Brain microvascular endothelial cell (primary cell): ENCODE measurements around the gene ZNF107.

Source experiments
- DNase-seq: peaks from one replicate; pipeline ENCODE4 v3.0.0-alpha.2; 2020
- H3K27ac ChIP-seq: fragments of 250-450 bp; sonication (Bioruptor Pico); 2 replicates; pipeline ENCODE4 v1.5.1; 2020; ENCODE audit warnings: mild to moderate bottlenecking, moderate library complexity
- H3K27me3 ChIP-seq: fragments of 250-450 bp; sonication (Bioruptor Pico); replicated peaks from 2 replicates; pipeline ENCODE4 v1.5.1; 2020; ENCODE audit warnings: mild to moderate bottlenecking
- H3K36me3 ChIP-seq: fragments of 250-450 bp; sonication (Bioruptor Pico); replicated peaks from 2 replicates; pipeline ENCODE4 v1.5.1; 2020; ENCODE audit warnings: mild to moderate bottlenecking
- H3K4me3 ChIP-seq: 2 replicates; pipeline ENCODE4 v1.5.1; 2011; ENCODE audit warnings: low read depth, mild to moderate bottlenecking, control low read depth, low read length, moderate library complexity
- in situ Hi-C: cut with HindIII; loops from 2 replicates; pipeline ENCODE4 v1.10.0; 2017; ENCODE audit warnings: low sequenced_read_pairs, low pct_ligation_motif_present
- TF ChIP-seq, protein P1 (sequence below): IDR thresholded peaks from 2 replicates; pipeline ENCODE4 v1.5.1; 2011; ENCODE audit warnings: low read depth, mild to moderate bottlenecking, moderate library complexity, low read length, control low read depth, inconsistent platforms; ENCODE audit errors: missing control alignments

The ZNF107 gene

DNA sequence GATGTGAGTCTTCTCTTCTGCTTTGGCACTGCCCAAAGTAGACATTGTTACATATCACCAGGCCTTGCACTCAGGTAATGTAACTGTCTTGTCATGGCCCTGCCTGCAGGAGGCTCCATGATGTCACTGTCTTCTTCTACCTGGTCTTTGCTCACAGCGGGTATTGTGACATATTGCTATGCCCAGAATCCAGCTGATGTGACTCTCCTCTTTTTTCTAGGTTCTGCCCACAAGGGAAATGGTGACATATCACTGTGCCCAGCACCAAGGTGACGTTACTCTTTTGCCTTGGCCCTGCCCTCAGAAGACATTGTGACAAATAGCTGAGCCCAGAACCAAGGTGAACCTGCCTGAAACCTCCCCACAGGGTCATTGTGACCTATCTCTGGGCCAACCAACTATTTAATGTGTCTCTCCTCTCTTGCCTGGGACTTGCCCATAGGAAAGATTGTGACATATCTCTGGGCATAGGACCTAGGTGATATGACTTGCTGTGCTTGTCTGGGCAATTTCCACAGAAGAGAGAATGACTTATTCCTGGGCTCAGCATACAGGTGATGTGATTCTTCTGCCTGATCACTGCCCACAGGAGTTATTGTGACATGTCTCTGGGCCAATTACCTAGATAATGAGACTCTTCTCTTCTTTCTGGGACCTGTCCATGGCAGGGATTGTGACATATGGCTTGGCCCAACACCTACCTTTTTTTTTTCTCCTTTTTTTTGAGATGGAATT is 26.5 kb upstream of the ZNF107 start:
- DNase-seq = no peak
- Histone ChIP-seq H3K4me3 (no peak overlapping the region), H3K27ac (no peak overlapping the region), H3K27me3 (no peaks in the 10 kb centered on the region), H3K36me3 (no peaks in the 10 kb centered on the region)
- TF ChIP-seq, protein P1, sequence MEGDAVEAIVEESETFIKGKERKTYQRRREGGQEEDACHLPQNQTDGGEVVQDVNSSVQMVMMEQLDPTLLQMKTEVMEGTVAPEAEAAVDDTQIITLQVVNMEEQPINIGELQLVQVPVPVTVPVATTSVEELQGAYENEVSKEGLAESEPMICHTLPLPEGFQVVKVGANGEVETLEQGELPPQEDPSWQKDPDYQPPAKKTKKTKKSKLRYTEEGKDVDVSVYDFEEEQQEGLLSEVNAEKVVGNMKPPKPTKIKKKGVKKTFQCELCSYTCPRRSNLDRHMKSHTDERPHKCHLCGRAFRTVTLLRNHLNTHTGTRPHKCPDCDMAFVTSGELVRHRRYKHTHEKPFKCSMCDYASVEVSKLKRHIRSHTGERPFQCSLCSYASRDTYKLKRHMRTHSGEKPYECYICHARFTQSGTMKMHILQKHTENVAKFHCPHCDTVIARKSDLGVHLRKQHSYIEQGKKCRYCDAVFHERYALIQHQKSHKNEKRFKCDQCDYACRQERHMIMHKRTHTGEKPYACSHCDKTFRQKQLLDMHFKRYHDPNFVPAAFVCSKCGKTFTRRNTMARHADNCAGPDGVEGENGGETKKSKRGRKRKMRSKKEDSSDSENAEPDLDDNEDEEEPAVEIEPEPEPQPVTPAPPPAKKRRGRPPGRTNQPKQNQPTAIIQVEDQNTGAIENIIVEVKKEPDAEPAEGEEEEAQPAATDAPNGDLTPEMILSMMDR = no peak
- in situ Hi-C loops = no loop called here

DNA sequence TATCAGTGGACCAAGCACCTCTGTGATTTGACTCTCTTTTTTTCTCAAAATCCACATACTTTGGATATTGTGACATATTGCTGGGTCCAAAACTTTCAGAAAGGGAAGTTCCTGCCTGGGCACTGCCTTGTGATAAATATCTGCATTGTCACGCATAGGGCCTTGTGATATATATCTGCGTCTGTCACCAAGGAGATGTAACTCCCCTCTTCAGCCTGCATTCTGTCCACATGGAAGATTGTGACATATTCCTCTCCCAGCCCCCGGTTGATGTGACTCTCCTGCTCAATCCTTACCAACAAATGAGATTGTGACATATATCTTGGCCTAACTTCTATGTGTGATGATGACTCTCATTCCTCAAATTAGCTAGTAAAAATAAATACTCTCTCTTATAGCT is 25.4 kb upstream of the ZNF107 start:
- Histone ChIP-seq H3K27ac (no peak overlapping the region), H3K27me3 (no peaks in the 10 kb centered on the region), H3K4me3 (no peak overlapping the region), H3K36me3 (no peaks in the 10 kb centered on the region)
- no peak for DNase-seq
- in situ Hi-C loops = no loop called here
- TF ChIP-seq, protein P1 = no peak

DNA sequence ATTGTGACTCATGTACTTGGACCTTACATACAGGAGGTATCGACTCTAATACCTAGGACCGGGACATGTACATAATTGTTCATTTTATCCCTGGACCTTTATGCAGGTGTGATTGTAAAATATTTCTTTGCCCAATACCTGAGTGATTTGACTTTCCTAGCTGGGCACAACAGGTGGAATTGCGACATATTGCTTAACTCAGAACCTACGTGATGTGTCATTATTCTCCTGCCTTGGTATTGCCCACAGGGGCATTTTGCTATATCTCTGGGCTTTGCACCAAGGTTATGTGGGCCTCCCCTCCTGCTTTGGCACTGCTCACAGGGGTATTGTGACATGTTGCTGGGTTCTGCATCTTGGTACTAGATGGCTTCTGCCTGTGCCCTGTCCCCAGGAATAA is 23.9 kb upstream of the ZNF107 start:
- TF ChIP-seq, protein P1 = no peak
- in situ Hi-C loops = no loop called here
- H3K36me3 ChIP-seq = no peaks in the 10 kb centered on the region
- no peak overlapping the region for H3K27ac ChIP-seq
- H3K4me3 ChIP-seq = no peak overlapping the region
- no peaks in the 10 kb centered on the region for H3K27me3 ChIP-seq
- no peak for DNase-seq

DNA sequence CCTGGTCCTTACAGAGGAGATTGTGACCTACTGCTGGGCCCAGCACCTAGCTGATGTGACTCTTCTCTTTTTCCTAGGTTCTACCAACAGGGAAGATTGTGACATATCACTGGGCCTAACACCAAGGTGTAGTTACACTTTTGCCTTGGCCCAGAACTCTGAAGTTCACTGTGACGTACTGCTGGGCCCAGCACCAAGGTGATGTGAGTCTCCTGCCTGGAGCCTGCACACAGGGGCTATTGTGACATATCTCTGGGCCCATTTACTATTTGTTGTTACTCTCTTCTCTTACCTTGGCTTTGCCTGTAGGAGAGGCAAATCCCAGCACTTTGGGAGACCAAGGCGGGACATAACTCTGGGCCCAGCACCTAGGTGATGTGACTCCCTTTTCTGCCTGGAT is 23.1 kb upstream of the ZNF107 start:
- no peak for DNase-seq
- no peaks in the 10 kb centered on the region for H3K27me3 ChIP-seq
- TF ChIP-seq, protein P1 = no peak
- H3K4me3 ChIP-seq = no peak overlapping the region
- H3K27ac ChIP-seq = no peak overlapping the region
- in situ Hi-C loops = no loop called here
- no peaks in the 10 kb centered on the region for H3K36me3 ChIP-seq

DNA sequence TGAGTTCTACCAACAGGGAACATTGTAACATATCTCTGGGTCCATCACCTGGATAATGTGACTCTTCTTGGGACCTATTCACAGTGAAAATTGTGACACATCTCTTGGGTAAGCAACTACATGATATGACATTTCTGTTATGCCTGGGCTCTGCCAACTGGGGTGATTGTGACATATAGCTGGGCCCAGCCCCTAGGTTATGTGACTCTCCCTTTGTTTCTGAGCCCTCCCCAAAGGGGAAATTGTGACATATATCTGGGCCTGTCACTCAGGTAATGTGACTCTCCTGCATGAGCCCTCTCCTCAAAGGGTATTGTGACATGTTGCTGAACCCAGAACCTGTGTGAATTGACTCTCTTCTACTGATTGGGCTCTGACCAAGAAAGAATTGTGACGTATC is 22.4 kb upstream of the ZNF107 start:
- Histone ChIP-seq H3K27ac (no peak overlapping the region), H3K36me3 (no peaks in the 10 kb centered on the region), H3K4me3 (no peak overlapping the region), H3K27me3 (no peaks in the 10 kb centered on the region)
- DNase-seq = no peak
- TF ChIP-seq, protein P1 = no peak
- in situ Hi-C loops = no loop called here

DNA sequence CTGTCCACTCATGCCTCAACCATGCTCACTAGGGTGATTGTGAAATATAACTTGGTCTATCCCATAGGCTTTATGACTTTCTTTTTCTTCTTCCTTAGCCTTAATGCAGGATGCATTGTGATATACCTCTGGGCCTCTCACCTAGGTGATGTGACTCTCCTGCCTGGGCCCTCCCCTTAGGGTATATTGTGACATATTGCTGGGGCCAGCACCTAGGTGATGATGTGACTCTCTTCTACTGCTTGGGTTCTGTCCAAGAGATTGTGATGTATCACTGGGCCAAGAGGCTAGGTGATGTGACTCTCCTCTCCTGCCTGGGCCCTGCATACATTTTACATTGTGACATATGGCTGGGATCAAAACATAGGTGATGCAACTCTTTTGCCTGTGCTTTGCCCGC is 14.7 kb upstream of the ZNF107 start:
- in situ Hi-C loops = no loop called here
- Histone ChIP-seq H3K27ac (no peak overlapping the region), H3K4me3 (no peak overlapping the region), H3K36me3 (no peaks in the 10 kb centered on the region), H3K27me3 (no peaks in the 10 kb centered on the region)
- no peak for DNase-seq
- TF ChIP-seq, protein P1 = no peak
